T-helper 2 cell treated with Interferon-gamma antibody and Interleukin-4, amounts not matched to agents 100 ng/mL and 5 ng/mL, for 36 hours (primary cell): Measurements from ENCODE around the gene GSDME. TPM values are rescaled to one million over a fixed set of nuclear protein-coding genes. Genes with fewer than 3 reads are reported as not detected.

ENCODE experiments used
- intact Hi-C: fragments of 100-400 bp; cut with micrococcal nuclease; formaldehyde crosslinking; loops from one replicate; pipeline ENCODE4 v1.15.1; 2023
- total RNA-seq: library from RNA; stranded (reverse); gene quantifications from 2 replicates; pipeline ENCODE4 v1.2.3, GENCODE V29; 2022

The GSDME gene
- total RNA-seq, 1 donor from 2014 or later: 2.1 TPM

DNA sequence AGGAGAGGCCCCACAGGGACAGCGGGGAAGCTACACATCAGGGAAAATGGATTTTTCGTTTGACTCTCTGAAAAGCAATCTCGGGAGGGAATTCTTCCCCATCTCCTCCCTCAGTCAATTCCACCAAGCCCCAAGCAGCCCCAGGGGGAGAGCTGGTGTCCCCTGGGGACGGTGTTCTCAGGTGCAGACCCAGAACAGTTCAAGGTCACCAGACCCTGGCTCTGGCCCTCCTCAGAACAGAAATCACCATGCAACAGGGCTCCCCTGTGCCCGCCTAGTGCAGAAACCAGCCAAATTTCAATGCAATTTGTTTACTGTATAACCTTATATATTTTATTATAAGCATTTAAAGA is 34.1 kb downstream of the GSDME start:
- intact Hi-C loops: no loop called here

DNA sequence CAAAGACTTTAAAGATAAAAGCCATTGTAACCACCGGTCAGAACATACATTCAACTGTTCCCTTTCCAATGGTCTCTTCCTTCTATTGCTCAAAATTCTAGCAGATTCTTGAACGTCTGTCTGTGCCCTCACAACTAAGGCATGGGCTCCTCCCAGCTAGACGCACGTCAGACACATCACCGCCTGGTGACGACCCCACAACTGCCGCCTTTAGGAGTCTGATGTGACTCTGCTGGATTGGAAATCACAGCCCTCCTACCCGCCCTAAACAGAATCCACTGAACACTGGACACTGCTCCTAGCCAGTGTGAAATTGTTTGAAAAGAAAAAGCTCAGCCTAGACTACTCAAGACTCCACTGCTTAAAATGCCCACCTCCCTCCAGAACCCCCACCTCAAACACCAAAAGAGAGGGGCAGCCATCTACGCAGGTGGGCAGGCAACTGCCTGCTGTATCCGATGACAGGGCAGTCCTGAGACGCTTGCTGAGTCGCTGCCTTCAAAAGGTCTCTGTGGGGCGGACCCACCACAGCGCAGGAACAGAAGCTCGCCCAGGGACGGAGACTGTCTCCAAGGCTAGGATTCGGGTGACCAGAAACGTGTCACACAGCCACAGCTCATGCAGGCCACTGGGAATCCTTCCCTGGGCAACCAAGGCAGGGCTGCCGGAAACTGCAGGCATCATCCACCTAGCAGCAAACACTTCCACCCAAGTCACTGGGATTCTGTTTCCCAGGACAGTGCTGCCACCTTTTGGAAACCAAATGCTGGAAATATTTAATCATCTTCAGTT is 34.7 kb downstream of the GSDME start:
- intact Hi-C loops: no loop called here

DNA sequence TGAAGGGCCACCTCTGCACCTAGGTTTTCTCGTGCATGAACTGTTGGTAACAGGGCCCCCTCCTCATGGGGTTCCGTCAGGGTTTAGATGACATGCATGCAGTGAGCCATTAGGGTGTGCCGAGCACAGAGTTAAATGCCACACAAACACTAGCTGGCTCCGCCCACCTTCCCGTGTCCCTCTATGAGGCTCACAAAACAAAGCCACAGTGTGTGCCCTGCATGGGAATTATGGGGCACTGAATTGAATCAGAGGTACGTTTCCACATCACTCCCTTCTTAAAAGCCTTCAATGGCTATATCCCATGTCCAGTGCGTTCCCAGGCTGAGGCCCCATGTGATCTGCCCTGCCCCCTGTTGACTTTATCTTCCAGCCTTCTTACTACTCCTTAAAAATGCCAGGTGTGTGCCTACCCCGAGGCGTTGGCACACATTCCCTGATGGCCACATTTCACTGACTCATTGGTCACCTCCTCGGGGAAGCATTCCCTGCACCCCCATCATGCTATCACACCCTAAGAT is 35.7 kb downstream of the GSDME start:
- intact Hi-C loops: no loop called here

- intact Hi-C loops: no loop called here
These were observed 37.0 kb downstream of the GSDME start for GRCh38 chr7:24720283-24720682.

GRCh38 chr7:24718977-24719491 is 38.2 kb downstream of the GSDME start:
- intact Hi-C loops: no loop called here

DNA sequence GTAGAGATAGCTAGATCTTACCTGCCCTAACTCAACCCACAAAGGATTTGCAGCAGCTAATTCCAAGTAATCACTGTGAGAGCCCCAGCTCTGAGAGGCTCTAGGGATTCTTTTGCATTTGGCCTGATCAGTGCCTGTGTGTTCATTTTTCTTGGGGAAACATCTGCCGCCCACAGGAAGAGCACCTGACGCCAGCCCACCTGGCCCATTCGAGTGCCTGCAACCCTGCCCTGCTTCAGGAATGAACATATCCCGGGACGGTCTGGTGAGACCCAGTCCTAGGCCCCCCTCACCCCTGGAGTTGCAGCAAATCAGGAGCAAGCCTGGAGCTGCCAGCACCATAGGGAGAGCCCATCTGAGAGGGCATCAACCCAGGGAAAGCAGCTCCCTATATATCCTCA is 38.8 kb downstream of the GSDME start:
- intact Hi-C loops: no loop called here

- intact Hi-C loops: no loop called here
These were observed 39.5 kb downstream of the GSDME start for GRCh38 chr7:24717694-24718320.

DNA sequence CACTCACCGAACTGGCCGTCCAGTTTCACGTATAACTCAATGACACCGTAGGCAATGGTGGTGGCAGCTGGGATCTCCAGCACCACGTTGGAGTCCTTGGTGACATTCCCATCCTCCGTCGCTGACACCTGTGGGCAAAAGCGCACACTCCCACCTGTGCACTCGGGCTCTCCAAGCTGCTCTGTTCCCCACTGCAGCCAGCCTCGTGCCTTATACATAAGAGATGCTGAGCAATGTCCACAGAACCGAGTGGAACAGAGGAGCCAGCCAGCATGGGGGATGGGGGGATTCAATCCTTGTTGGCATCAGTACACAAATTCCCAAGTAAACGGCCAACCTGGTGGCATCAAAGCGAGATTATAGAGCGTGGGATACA is 40.0 kb downstream of the GSDME start:
- intact Hi-C loops: no loop called here

DNA sequence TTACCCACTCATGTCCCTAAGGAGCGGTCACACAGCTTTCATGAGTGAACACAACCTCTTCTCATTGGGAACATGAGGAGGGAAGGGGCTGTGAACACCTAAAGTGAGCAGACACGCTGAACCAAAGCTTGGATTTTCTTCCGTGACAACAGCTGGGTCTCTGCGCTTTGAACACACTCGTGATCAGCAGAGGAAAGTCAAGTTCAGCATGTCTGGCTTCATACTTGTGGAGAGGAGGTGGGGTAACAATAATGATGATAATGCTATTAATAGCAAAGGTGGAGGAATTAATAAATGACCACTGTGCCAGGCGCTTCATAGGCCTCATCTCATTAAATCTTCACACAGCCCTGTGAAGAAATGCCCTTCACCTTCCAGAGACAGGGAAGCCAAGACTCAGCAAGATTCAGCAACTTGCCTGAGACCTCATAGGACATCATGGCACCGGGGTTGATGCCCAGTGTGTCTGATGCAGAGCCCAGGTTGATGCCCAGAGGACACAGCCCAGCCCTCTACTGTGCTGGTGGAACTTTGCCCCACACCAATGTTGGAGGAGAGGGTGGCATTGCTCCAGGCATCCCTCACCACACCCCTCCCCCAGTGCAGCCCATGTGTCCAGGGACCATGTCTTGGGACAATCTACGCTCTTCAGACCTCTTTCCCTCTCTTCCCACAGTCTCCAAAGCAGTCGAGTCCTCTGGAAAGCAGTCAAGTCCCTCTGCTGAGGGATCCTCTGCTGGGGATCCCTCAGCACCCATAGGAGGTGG is 40.6 kb downstream of the GSDME start:
- intact Hi-C loops: no loop called here

DNA sequence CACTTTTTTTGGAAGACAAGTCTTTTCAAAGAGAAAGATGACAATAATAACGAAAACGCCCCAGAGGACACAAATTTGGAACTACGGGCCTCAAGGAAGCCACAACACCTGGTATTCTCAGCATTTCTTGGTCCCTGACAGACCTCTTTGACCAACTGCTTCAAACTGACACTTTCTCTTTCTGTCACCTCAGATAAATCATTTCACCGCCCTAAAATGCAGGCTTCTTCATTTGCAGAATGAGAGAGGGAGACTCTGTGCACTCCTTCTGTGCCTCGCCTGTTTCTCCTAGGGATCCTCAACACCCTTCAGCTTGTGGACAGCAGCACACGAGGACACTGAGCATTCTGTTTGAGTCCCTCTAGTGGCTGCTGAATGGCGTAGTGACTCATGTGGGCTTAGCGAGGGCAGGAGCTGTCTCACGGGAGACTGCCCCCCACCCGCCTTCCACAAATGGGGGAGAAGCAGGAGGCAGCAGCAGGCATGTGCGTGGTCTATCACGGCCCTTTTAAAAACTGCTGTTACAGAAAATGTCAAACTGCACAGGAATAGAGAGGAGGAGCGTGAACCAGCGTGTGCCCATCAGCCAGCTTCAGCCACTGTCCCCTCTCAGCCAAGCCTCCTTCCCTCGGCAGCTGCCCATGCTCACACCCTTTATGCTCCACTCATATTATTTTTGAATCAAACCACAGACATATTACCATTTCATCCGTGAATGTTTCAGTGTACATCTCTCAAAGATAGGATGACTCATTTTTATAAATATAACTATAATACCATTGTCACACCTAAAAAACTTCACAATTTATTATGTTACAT is 41.4 kb downstream of the GSDME start:
- intact Hi-C loops: no loop called here

DNA sequence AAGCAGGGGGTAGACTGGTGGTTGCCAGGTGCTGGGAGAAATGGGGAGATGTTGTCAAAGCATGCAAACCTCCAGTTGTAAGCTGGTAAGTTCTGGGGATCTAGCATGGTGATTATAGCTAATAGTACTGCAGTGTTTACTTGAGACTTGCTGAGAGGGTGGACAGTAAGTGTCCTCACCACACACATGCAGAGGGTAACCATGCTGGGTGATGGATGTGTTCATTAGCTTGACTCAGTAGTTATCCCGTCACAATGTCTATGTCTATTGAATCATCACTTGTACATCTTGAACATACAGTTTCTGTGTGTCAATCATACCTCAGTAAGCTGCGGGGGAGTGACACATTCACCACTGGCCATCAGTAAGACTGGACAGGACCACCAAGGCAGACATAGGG is 42.1 kb downstream of the GSDME start:
- intact Hi-C loops: no loop called here

DNA sequence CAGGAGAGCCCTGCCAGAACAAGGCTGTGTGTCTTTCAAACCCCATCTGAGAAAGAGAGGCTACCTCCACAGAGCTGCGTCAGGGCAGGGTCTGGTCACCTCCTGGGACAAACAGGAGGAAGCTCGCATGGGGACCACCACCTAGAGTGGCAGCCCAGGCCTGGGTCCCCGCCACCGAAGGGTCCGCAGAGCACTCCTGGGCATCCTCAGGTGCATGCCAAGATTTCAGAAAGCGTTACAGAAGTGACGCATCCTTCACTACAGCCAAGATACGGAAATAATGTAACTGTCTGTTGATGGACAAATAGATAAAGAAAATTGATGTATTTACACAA is 42.6 kb downstream of the GSDME start:
- intact Hi-C loops: no loop called here

GRCh38 chr7:24713850-24714675 is 43.2 kb downstream of the GSDME start:
- intact Hi-C loops: no loop called here

DNA sequence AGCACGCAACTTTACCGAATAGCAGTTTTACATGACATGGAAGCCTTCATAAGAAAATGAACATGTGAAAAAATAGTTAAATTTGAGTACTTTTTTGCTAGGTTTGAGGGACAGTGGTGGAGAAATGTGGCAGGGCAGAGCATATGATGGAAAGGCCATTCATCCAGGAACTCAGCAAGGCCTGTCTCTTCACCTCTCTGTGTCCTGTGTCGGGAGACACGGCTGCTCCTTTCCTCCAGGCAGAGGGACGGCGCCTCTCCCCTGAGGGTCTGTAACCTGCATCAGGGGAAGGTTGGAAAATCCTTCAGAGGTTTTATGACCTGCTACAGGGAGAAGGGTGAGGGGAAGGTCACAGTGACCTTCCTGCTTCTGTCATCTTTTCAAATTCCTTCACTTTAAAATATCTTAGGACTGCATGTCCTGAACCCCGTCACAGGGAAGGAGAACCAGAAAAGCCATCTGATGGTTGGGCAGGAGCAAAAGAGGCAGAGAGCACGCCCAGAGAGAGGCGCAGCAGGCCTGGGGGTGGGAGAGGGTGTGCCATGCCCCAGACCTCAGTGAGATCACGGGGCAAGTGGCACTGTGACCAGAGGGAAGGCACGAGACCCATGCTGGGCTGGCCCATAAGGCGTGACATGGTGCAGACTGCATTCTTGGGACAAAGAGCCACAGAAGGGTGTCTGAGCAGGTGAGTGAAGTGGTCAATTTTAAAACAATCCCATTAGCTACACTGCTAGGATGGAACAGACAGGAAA is 44.0 kb downstream of the GSDME start:
- intact Hi-C loops: no loop called here

GRCh38 chr7:24709585-24710360 is 47.5 kb downstream of the GSDME start:
- intact Hi-C loops: no loop called here

DNA sequence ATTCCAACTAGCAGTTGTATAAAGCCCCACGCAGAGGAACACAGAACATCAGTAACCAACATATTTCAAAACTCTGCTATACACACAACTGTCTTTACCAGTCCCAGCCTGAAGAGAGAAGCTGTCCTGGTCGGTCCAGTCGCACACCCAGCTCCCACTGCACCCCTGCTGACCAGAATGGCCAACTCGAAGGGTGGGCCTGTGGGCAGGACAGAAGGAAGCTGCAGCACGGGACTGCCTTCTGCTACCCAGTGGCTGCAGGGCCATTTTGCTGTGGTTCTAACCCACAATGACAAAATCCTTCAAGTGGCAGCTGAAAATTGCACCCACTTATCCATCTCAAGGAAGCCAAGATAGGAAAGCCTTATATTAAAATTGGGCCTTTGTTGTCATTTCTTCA is 48.2 kb downstream of the GSDME start:
- intact Hi-C loops: no loop called here

GRCh38 chr7:24707988-24708615 is 49.2 kb downstream of the GSDME start:
- intact Hi-C loops: no loop called here
